Fibroblast of skin of right biceps (primary cell): Measurements from ENCODE around the gene ATRN.
"Not testable (repeated sequence)": the region's sequence is repeated elsewhere in the genome, so short reads cannot be mapped to it uniquely, and the experiment has no call there.

ENCODE experiments used
- DNase-seq: peaks from one replicate; pipeline ENCODE4 v3.0.0-alpha.2; 2013

The ATRN gene

DNA sequence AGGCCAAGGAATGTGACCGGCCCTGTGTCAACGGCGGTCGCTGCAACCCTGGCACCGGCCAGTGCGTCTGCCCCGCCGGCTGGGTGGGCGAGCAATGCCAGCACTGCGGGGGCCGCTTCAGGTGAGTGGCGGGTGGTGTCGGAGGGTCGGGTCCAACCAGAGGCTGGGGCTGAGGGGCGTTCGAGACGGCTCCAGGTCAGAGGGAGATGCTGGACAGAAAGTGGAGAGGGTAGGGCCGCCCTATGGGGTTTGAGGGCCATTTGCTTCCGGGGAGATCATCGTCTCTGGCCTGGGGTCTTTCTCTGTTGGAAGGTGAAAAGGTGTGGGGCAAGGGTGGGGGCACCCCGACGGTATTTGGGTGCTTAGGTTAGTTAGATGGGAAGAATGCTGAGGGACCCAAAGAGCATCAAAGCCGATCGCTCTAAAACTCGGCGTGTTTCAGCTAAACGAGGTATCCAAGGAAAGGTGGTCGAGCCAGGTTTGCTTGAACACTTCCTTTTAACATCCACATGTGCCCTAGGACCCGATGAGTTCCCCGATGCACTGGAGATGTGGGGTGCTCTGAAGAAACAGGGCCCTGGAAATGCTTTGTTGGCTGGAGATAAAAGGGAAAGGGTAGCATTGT is 691 bp downstream of the ATRN start:
- DNase-seq, result no peak

DNA sequence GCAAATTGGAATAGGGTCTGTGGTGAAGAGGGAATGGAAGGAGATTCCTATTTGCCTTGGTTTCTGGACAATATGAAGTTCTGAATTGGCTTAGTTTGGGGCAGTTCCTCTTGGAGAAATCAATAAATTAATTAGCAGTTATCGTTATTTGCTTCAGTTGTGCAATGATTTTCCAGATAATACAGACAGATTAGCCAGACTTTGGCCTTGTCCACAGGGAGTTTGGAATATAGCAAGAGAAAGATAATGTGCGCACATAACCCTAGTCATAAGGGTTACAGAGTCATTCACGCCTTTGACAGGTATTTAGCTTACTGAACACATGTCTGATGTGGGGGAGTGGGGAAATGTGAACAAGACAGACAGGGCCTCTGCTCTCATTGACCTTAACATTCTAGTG is 1.3 kb downstream of the ATRN start:
- DNase-seq, result no peak

DNA sequence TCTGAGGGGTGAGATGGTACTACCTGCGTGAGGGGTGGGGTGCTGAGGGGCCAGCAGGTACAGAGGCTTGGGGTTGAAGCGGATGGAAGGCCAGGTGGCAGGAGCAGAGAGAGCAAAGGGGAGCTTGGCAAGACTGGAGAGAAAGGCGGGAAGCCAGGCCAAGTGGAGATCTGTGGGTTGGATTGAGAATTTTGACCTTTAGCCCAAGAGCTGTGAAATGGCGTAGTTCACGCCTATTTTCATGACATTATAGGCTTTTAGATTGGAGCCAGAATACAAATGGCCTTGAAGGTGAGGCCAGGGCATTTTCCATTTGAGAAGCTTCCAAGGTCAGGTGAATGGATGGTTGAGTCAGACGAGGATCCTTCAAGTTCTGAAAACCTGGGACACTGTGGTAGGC is 2.5 kb downstream of the ATRN start:
- no peak for DNase-seq

DNA sequence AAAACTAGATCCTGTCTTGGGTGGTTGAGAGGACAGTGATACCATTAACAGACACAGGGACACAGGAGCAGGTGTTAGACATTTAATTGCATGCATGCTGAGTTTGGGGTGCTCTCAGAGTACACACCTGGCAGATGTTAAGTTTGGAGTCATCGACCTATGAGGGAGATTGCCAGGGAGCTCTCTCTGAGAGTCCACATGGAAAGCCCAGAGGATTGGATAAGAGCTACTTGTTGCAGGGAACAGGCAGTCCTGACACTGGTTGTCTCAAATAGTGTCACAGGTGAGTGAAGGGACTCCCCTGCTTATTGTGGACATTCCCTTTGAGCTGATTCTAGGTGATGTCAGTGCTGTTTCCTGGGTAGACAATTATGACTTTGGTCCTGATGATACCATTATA is 3.1 kb downstream of the ATRN start:
- DNase-seq, result no peak

DNA sequence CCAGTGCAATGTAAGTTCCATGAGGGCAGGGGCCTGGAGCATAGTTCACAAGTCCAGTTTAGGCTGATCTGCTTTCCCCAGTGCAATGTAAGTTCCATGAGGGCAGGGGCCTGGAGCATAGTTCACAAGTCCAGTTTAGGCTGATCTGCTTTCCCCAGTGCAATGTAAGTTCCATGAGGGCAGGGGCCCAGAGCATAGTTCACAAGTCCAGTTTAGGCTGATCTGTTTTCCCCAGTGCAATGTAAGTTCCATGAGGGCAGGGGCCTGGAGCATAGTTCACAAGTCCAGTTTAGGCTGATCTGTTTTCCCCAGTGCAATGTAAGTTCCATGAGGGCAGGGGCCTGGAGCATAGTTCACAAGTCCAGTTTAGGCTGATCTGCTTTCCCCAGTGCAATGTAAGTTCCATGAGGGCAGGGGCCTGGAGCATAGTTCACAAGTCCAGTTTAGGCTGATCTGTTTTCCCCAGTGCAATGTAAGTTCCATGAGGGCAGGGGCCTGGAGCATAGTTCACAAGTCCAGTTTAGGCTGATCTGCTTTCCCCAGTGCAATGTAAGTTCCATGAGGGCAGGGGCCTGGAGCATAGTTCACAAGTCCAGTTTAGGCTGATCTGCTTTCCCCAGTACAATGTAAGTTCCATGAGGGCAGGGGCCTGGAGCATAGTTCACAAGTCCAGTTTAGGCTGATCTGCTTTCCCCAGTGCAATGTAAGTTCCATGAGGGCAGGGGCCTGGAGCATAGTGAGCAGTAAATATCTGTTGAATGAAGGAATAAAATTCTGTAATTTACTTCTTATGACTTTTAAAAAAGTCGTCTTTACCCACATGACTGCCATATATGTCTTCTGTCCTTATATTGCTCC is 6.4 kb downstream of the ATRN start:
- not testable (repeated sequence) for DNase-seq

DNA sequence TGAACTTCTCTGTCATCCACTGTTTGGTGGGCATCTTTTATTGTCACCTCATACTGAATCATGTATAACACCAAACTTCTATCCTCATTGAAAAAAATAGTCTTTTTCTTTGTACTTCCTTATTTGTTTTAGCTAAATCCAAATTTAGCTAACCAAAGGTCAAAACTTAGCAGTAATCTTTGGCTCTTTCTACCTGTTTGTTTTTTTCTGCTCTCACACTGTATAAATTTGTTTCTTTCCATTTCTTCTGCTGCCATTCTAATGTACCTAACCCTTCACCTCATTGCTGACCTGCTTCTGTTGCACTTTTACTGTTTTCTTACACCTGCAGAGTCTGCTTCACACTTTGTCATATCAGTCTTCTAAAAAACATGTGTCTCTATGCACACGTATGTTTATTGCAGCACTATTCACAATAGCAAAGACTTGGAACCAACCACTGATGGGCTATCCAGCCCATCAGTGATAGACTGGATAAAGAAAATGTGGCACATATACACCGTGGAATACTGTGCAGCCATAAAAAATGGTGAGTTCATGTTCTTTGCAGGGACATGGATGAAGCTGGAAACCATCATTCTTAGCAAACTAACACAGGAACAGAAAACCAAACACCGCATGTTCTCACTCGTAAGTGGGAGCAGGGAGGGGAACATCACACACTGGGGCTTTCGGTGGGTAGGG is 7.2 kb downstream of the ATRN start:
- no peak for DNase-seq

DNA sequence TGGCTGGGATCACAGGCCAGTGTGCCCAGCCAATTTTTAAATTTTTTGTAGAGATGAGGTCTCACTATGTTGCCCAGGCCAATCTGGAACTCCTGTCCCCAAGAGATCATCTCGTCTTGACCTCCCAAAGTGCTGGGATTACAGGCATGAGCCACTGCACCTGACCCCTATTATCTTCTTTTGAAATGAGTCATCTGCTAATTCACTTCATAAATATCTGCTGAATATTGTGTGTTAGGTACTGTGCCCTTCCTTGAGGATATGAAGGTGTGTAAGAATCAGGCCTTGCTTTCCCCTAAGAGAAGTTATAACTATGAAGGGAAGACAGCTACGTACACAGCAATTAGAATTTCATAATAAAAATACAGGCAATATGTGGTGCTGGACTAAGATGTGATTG is 8.2 kb downstream of the ATRN start:
- DNase-seq, result no peak

DNA sequence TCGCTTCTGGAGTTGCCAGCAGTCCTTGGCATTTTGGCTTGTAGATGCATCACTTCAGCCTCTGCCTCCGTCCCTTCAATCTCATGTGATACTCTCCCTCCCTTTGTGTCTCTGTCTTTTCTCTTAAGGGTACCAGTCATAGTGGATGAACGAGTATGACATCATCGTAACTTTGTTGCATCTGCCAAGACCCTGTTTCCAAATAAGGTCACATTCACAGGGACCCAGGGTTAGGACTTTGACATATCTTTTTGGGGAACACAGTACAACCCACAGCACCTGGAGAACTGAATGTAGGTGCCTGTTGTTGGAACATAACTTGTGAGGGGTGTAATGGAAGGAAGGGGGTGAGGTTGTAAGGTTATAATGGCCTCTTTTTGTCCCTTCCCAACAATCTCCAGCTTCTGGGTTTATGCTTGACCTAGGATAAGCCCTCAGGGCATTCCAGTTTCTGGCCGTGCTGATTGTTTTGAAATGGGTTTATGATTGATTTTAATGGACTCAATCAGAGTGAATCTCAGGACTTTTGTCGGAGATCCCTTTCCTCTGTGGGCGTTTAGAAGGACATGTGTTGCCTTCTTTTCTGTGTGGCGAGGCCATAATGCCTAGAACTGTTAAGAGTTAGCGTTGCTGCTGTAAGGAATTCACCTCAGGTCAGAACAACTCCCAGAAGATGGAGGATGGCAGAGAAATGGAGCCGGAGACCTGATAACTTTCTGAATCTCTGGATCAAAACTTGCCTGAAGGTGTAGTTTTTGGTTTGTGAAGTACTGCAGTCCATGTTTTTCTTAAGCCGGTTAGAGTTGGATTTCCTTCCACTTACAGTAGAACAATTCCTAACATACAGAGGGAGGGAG is 9.2 kb downstream of the ATRN start:
- DNase-seq, result no peak

DNA sequence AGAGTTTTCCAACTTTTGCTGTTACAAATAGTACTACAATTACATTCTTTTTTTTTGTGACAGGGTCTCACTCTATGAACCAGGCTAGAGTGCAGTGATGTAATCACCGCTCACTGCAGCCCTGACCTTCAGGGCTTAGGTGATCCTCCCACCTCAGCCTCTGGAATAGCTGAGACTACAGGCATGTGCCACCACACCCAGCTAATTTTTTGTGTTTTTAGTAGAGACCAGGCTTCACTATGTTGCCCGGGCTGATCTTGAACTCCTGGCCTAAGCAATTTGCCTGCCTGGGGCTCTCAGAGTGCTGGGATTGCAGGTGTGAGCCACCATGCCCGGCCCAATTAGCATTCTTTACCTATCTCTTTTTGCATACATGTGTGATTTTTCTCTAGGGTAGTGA is 12.5 kb downstream of the ATRN start:
- DNase-seq, result no peak

DNA sequence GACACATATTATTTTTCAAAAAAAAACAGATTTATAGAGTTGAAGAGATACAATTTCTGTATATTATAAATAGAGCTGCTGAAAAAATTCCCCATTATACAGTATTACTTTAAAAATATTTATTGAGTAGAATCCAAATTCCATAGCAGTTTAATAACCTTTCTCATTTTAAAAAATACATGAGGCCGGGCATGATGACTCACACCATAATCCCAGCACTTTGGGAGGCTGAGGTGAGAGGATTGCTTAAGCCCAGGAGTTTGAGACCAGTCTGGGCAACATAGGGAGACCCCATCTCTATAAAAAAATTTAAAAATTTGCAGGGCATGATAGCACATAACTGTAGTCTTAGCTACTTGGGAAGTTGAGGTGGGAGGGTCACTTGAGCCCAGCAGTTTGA is 13.0 kb downstream of the ATRN start:
- peak; percentile 35 for DNase-seq

DNA sequence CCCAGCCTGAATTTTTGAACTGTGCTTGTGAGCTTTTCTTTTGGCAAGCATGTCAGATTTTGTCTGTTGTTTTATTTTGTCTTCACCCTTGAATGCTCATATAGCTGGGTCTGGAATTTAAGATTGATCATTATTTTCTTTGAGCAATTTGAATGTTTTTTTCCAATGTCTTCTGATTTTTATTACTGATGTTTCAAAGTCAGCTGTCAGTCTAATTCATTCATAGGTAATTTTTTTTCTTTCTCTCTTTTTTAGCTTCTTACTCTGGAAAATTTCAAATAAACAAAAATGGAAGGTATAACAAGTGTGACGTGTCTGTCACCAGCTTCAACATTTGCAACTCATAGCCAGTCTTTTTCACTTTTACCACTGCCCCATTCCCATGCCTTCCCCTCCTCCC is 15.1 kb downstream of the ATRN start:
- DNase-seq, result no peak

DNA sequence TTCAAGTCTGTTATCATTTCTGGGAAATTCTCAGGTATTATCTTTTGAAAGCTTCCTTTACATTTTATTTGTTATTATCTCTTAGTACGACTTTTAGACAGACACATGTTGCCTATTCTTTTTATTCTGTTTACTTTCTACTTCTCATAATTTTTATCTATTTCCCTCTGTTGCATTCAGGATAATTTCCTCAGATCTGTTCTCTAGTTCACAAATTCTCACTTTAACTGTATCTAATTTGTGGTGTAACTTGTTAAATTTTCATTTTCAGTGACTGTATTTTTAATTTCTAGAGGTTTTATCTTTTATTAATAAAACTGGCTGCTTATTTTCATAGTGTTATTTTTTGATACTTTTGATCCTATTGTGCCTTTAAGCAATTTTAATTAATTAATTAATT is 16.0 kb downstream of the ATRN start:
- DNase-seq, result no peak

DNA sequence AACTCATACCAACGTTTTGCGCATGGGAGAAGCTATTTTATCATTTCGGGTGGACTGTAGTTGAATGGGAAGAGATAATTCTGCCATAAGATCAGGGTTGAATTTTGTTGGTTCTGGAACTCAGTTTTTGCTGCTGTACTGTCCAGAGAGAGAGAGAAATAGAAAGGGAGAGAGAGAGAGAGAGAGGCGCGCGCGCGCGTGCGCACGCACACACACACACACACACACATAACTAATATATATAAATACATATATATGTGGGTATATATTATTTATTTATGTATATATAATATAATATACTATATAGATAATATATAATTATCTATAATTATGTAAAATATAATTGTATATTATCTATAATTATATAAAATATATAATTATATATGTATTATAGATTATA is 21.9 kb downstream of the ATRN start:
- DNase-seq, result no peak

DNA sequence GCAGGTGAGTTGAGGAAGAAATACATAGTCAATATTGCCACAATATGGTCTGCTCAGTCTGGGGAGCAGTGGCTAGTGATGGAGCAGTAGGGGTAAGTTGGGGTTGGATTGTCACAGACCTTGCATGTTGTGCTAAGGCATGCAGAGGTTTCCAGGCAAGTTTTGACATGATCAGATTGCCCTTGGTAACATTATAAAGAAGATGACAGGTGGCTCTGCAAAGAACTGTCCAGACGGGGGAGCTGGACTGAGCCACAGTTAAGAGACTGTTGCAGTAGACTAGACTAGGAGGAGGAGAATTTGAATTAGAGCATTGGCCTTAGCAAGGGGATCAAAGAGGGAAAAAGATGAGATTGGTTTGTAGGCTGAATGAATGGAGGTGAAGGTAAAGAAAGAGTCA is 23.4 kb downstream of the ATRN start:
- DNase-seq, result no peak

DNA sequence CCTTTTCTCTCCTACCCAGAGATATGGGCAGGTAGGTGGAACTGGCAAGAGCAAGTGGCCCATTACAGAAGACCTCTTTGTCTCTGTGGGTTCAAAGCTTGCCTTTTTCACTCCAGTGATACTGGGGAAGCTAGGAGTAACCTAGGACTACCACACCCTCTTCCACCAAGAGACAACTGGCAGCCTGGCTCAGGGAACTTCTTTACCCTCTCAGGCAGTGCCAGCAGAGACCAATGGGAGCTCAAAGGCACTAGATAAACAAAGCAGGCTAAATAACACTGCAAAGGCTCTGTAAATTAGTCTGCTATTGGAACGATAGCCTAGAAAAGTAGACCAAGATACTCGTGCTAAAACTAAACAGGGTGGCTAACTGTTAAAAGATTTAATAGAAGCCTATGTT is 32.1 kb downstream of the ATRN start:
- no peak for DNase-seq

DNA sequence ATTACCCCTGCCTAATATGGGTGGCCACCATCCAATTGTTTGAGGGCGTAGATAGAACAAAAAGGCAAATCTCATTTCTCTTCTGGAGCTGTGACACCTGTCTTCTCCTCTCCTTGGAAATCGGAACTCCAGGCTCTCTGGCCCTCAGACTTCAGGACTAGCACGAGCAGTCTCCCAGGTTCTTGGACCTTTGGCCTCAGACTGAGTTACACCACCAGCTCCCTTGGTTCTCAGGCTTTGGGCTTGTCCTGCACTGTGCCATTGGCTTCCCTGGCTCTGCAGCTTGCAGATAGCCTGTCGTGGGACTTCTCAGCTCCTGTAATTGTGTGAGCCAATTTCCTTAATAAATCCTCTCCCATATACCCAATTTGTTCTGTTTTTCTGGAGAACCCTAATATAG is 34.3 kb downstream of the ATRN start:
- no peak for DNase-seq

DNA sequence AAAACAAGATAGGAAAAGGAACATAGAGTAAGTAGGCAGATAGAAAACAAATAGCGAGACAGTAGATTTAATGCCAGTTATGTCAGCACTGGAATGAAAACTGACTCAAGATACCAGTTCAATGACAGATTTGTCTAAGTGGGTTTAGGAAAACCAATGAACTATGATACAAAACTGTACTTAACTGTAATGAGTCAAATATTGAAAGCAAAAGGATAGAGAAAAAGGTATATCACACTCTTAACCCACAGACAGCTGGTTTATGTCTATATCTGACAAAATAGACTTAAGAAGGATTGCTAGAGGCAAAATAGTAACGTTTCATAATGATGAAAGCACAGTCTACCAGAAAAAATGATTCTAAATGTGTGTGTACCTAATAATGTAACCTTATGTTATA is 38.2 kb downstream of the ATRN start:
- no peak for DNase-seq

DNA sequence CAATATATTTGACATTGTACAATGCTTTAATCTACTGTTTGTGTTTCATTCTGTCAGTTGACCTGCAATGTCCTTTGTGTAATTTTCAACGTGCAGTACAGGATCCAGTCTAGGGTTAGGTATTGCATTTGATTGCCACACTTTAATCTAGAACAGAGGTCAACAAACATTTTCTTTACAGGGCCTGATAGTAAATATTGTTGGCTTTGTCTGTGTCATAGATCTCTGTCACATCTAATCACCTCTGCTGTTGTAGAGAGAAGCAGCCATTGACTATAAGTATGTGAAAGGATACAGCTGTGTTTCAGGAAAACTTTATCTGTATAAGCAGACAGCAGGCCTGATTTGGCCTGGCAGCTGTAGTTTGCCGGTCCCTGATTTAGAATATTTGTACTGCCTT is 39.3 kb downstream of the ATRN start:
- no peak for DNase-seq

DNA sequence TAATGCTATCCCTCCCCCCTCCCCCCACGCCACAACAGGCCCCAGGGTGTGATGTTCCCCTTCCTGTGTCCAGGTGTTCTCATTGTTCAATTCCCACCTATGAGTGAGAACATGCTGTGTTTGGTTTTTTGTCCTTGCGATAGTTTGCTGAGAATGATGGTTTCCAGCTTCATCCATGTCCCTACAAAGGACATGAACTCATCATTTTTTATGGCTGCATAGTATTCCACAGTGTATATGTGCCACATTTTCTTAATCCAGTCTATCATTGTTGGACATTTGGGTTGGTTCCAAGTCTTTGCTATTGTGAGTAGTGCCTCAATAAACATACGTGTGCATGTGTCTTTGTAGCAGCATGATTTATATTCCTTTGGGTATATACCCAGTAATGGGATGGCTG is 41.4 kb downstream of the ATRN start:
- DNase-seq, result not testable (repeated sequence)

DNA sequence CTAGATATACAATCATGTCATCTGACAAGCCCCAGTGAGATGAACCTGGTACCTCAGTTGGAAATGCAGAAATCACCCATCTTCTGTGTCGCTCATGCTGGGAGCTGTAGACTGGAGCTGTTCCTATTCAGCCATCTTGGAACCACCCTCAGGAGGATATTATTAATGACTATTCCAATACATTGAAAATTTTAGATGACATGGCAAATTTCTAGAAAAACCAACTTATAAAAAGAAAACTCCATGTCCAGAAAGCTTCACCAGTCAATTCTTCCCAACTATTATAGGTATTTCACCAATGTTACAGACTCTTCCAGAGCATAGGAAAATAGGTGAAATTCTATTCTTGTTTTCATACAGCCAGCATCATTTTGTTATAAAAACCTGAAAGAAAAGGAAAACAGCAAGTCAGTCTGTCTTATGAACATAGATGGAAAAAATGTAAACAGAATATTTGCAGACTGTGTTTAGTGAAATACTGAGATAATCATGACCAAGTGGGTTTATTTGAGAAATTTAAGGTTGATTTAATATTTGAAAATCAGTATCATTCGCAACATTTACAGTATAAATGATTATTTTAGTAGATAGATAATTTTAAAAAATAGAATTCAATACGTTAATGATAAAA is 43.3 kb downstream of the ATRN start:
- DNase-seq, result no peak

DNA sequence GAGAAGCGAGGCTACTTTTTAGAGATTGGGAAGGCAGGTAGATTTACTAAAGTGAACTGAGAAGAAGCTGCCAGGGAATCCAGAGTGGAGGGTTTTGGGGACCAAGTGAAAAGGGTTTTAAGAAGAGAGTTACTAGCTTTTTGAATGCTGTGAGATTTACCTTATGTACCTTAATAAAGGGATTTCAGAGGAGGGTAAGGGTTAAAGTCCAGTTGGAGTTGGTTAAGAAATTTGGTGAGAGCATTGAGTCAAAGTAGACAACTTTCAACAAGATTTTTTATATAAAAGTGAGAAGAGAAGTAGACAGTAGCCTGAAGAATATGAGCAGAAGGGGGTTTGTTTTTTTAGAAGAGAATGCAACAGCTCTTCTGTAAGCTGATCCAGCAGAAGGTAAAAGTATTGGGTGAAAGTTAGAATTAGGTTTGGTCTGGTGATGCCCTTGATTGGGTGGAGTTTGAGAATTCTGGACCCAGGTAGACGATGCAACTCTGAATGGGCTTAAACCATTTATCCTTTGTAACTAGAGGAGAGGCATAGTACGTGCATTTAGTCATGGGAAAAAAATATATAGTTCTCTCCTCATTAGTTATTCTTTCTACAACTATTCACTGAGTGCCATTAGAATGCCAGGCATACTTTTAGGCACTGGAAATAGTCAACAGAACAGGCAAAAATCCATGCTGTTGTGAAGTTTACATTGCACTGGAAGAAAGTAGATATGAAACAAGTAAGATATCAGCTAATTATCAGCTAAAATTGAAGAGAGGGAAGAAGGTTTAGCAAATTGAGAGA is 44.8 kb downstream of the ATRN start:
- DNase-seq, result peak; percentile 37
